GM10248 (cell line): ENCODE results near the gene PRUNE1.

Experiments used
- CTCF ChIA-PET: fragments of 300-600 bp; sonication (Branson Sonifier 250); formaldehyde crosslinking; extraction: SDS; loops from one replicate; lab custom pipeline; 2021; ENCODE audit warnings: antibody characterized with exemption; lab: Yijun Ruan, JAX
- POLR2A ChIA-PET: fragments of 350-650 bp; sonication (Branson Sonifier 250); formaldehyde crosslinking; extraction: SDS; loops from one replicate; lab custom pipeline; 2020; ENCODE audit warnings: antibody characterized with exemption; lab: Yijun Ruan, JAX
- DNase-seq: peaks from one replicate; pipeline ENCODE4 v3.0.0; 2012; ENCODE audit errors: extremely low spot score
- CTCF ChIP-seq: IDR thresholded peaks from 2 replicates; pipeline ENCODE4 v1.5.1; 2012; ENCODE audit warnings: mild to moderate bottlenecking, low read depth; ENCODE audit errors: extremely low read depth, missing control alignments, control extremely low read depth

PRUNE1 gene

GRCh38 chr1:151039521-151039920 is 31.3 kb downstream of the PRUNE1 start:
- POLR2A ChIA-PET, result no interaction called here
- TF ChIP-seq CTCF, result no peak
- CTCF ChIA-PET, result interaction anchor here (1.5 to 1.6 kb wide), 3 partner anchors 12 to 20 kb away, joined by 3 to 5 read pairs (median 5); partner anchors contain the start of gene CDC42SE1
- no peak for DNase-seq

GRCh38 chr1:151043163-151043562 is 34.9 kb downstream of the PRUNE1 start:
- no peak for DNase-seq
- no peak for TF ChIP-seq CTCF
- ChIA-PET POLR2A (interaction anchor here (0.7 to 1.6 kb wide), 3 partner anchors 10 to 102 kb away, joined by 3 to 5 read pairs (median 4); partner anchors contain the start of gene CDC42SE1), CTCF (interaction anchor here (0.8 to 2.1 kb wide), 9 partner anchors 10 to 57 kb away, joined by 3 to 12 read pairs (median 4); partner anchors contain the start of gene CDC42SE1)

- no peak for TF ChIP-seq CTCF
- ChIA-PET CTCF (interaction anchor here (0.7 to 6.8 kb wide), 13 partner anchors 12 to 283 kb away, joined by 3 to 69 read pairs (median 3); partner anchors contain the start of genes CDC42SE1, GABPB2, MINDY1 and MLLT11), POLR2A (interaction anchor here (1.1 to 1.6 kb wide), 2 partner anchors 10 to 11 kb away, joined by 3 to 4 read pairs; no protein-coding TSS in a partner anchor)
- peak; percentile 87 for DNase-seq
Observed at GRCh38 chr1:151047591-151047924, 39.3 kb downstream of the PRUNE1 start, which contains the start of gene C1orf56. Gene C1orf56 (plus strand): TSS chr1:151047751. CDS start chr1:151047848, 97 bp downstream.

- POLR2A ChIA-PET, result interaction anchor here (0.6 to 1.6 kb wide), 3 partner anchors 9 to 11 kb away, joined by 3 to 4 read pairs (median 3); no protein-coding TSS in a partner anchor
- peak; percentile 78 for DNase-seq
- CTCF ChIA-PET, result interaction anchor here (0.7 to 6.8 kb wide), 12 partner anchors 11 to 52 kb away, joined by 3 to 69 read pairs (median 3); partner anchors contain the start of genes CDC42SE1, GABPB2, MINDY1 and MLLT11
- TF ChIP-seq CTCF, result peak; percentile 49
Observed at GRCh38 chr1:151047925-151048644, 39.8 kb downstream of the PRUNE1 start.

- POLR2A ChIA-PET, result interaction anchor here (0.6 kb wide), 1 partner anchor 9 kb away, joined by 3 read pairs; no protein-coding TSS in a partner anchor
- no peak for TF ChIP-seq CTCF
Observed at GRCh38 chr1:151048645-151049032, 40.4 kb downstream of the PRUNE1 start.

GRCh38 chr1:151049458-151049857 is 41.2 kb downstream of the PRUNE1 start:
- no peak for TF ChIP-seq CTCF
- no peak for DNase-seq
- ChIA-PET POLR2A (interaction anchor here (0.8 to 1.3 kb wide), 2 partner anchors 9 to 13 kb away, joined by 6 to 10 read pairs; no protein-coding TSS in a partner anchor), CTCF (interaction anchor here (0.7 to 6.8 kb wide), 5 partner anchors 10 to 25 kb away, joined by 3 to 69 read pairs (median 4); partner anchors contain the start of genes CDC42SE1, GABPB2 and MLLT11)

More at GRCh38 chr1:151048645-151049032, 40.4 kb downstream of the PRUNE1 start:
- no peak for DNase-seq
- CTCF ChIA-PET, result interaction anchor here (0.9 to 6.8 kb wide), 5 partner anchors 10 to 42 kb away, joined by 3 to 69 read pairs (median 5); partner anchors contain the start of genes CDC42SE1, GABPB2, MINDY1 and MLLT11
